ENCODE results near the gene DYNC1LI1.
"Not testable (repeated sequence)": the region's sequence is repeated elsewhere in the genome, so short reads cannot be mapped to it uniquely, and the experiment has no call there.

DYNC1LI1 gene

DNA sequence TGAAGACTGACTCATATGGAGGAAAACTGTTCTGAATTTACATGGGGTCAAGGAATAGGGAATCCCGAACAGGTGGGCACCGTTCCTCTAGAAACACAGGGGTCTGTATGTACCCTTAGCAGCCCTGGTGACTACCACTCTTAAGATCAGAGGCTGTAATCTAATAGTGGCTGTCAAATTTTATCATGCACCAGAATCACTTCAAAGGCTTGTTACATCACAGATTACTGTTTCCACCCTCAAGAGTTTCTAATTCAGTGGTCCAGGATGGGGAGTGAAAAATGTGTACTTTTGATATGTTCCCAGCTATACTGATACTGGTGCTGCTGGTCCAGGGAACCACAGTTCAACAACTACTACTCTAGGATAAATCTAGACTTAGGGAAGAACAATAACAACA, 27.9 kb downstream of the DYNC1LI1 start:
- Histone ChIP-seq H3K4me1 (ENCODE audit: control insufficient read depth, insufficient read depth, low read length) (no peaks in the 10 kb centered on the region), H3K27ac (ENCODE audit: insufficient read depth, low read depth, low read length, poor library complexity, severe bottlenecking) (no peak overlapping the region), H3K36me3 (ENCODE audit: control insufficient read depth, insufficient read depth, low read length) (peaks cover 9% of the 10 kb centered on the region), H3K27me3 (ENCODE audit: control insufficient read depth, insufficient read depth, low read length, poor library complexity, severe bottlenecking) (no peaks in the 10 kb centered on the region), H3K9me3 (ENCODE audit: control insufficient read depth, low read length) (no peaks in the 10 kb centered on the region), H3K4me3 (ENCODE audit: insufficient read depth, low read depth, low read length) (no peak overlapping the region)
- 96 to 97% methylated on average over 2 of the region's 2 CpGs for WGBS, 2 experiments

DNA sequence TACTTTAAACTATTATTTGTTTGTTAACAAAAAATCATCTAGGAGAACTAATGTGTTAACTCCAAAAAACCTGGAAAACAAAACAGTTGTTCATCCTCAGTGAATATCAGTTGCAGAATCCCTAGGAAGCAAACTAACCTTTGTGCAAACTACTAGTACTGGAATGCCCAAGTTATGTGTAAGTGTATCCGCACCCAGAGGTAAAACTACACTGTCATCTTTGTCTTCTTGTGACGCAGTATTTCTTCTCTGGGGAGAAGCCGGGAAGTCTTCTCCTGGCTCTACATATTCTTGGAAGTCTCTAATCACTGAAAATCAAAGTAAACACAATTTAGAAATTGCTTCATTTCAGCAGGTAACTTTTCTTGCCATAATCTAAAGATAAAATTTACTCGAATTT, 29.8 kb downstream of the DYNC1LI1 start:
- no peaks in the 10 kb centered on the region for H3K9me3 ChIP-seq (ENCODE audit: control insufficient read depth, low read length)
- 92 to 96% methylated on average over 3 of the region's 4 CpGs for WGBS, 2 experiments

DNA sequence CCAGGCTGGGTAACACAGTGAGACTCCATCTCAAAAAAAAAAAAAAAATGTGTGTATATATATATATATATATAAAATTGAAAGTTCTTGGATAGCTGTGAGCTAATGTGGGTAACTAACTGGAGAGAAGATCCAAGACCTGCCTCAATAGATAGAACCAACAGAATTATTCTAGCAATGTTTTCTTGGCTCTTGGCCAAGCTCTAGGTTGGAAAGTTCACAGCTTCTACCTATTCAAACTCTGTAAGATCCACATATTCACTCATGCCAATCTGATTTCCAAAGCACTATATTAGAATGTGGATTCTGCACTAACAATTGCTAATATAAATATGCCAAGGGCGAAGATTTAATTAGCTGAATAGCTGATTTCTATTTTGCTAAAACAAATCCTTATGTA, 38.2 kb downstream of the DYNC1LI1 start:
- Histone ChIP-seq H3K27ac (ENCODE audit: insufficient read depth, low read depth, low read length, poor library complexity, severe bottlenecking) (no peak overlapping the region), H3K36me3 (ENCODE audit: control insufficient read depth, insufficient read depth, low read length) (peaks cover 26% of the 10 kb centered on the region), H3K27me3 (ENCODE audit: control insufficient read depth, insufficient read depth, low read length, poor library complexity, severe bottlenecking) (no peaks in the 10 kb centered on the region), H3K4me1 (ENCODE audit: control insufficient read depth, insufficient read depth, low read length) (no peaks in the 10 kb centered on the region), H3K4me3 (ENCODE audit: insufficient read depth, low read depth, low read length) (no peak overlapping the region), H3K9me3 (ENCODE audit: control insufficient read depth, low read length) (no peaks in the 10 kb centered on the region)
- 100% methylated on average over 1 of the region's 1 CpG; no CpG with 5 or more reads in 1 of the 2 experiments for WGBS, 2 experiments

More for the DNA sequence above, 29.8 kb downstream of the DYNC1LI1 start:
- Histone ChIP-seq H3K4me1 (ENCODE audit: control insufficient read depth, insufficient read depth, low read length) (no peaks in the 10 kb centered on the region), H3K27me3 (ENCODE audit: control insufficient read depth, insufficient read depth, low read length, poor library complexity, severe bottlenecking) (no peaks in the 10 kb centered on the region), H3K27ac (ENCODE audit: insufficient read depth, low read depth, low read length, poor library complexity, severe bottlenecking) (no peak overlapping the region), H3K4me3 (ENCODE audit: insufficient read depth, low read depth, low read length) (no peak overlapping the region), H3K36me3 (ENCODE audit: control insufficient read depth, insufficient read depth, low read length) (peaks cover 9% of the 10 kb centered on the region)

- H3K36me3 ChIP-seq (ENCODE audit: control insufficient read depth, insufficient read depth, low read length), result peaks cover 33% of the 10 kb centered on the region
- H3K4me3 ChIP-seq (ENCODE audit: insufficient read depth, low read depth, low read length), result no peak overlapping the region
- no peaks in the 10 kb centered on the region for H3K27me3 ChIP-seq (ENCODE audit: control insufficient read depth, insufficient read depth, low read length, poor library complexity, severe bottlenecking)
- H3K27ac ChIP-seq (ENCODE audit: insufficient read depth, low read depth, low read length, poor library complexity, severe bottlenecking), result no peak overlapping the region
- no peaks in the 10 kb centered on the region for H3K9me3 ChIP-seq (ENCODE audit: control insufficient read depth, low read length)
- no peaks in the 10 kb centered on the region for H3K4me1 ChIP-seq (ENCODE audit: control insufficient read depth, insufficient read depth, low read length)
Measured at GRCh38 chr3:32531010-32531647, 39.5 kb downstream of the DYNC1LI1 start.

GRCh38 chr3:32525720-32526119, 44.9 kb downstream of the DYNC1LI1 start:
- Histone ChIP-seq H3K4me1 (ENCODE audit: control insufficient read depth, insufficient read depth, low read length) (no peaks in the 10 kb centered on the region), H3K4me3 (ENCODE audit: insufficient read depth, low read depth, low read length) (no peak overlapping the region), H3K27ac (ENCODE audit: insufficient read depth, low read depth, low read length, poor library complexity, severe bottlenecking) (no peak overlapping the region), H3K27me3 (ENCODE audit: control insufficient read depth, insufficient read depth, low read length, poor library complexity, severe bottlenecking) (no peaks in the 10 kb centered on the region), H3K9me3 (ENCODE audit: control insufficient read depth, low read length) (no peaks in the 10 kb centered on the region), H3K36me3 (ENCODE audit: control insufficient read depth, insufficient read depth, low read length) (peaks cover 28% of the 10 kb centered on the region)

DNA sequence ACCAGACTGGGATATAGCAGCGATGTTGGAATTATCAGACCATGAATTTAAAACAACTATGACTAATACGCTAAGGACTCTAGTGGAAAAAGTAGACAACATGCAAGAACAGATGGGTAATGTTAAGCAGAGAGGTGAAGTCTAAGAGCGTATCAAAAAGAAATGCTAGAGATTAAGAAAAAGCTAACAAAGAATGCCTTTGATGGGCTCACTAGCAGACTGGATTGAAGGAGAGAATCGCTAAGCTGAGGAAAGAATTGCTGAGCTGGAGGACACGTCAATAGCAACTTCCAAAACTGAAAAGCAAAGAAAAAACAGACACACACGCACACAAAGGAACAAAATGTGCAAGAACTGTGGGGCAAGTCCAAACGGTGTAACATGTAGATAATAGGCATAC, 48.0 kb downstream of the DYNC1LI1 start:
- Histone ChIP-seq H3K27ac (ENCODE audit: insufficient read depth, low read depth, low read length, poor library complexity, severe bottlenecking) (no peak overlapping the region), H3K27me3 (ENCODE audit: control insufficient read depth, insufficient read depth, low read length, poor library complexity, severe bottlenecking) (no peaks in the 10 kb centered on the region), H3K9me3 (ENCODE audit: control insufficient read depth, low read length) (no peaks in the 10 kb centered on the region), H3K36me3 (ENCODE audit: control insufficient read depth, insufficient read depth, low read length) (peaks cover 16% of the 10 kb centered on the region), H3K4me1 (ENCODE audit: control insufficient read depth, insufficient read depth, low read length) (no peaks in the 10 kb centered on the region), H3K4me3 (ENCODE audit: insufficient read depth, low read depth, low read length) (no peak overlapping the region)
- 93% methylated on average over 6 to 7 of the region's 7 CpGs for WGBS, 2 experiments

GRCh38 chr3:32518921-32519320, 51.7 kb downstream of the DYNC1LI1 start:
- not testable (repeated sequence) for H3K27ac ChIP-seq (ENCODE audit: insufficient read depth, low read depth, low read length, poor library complexity, severe bottlenecking); H3K36me3 ChIP-seq (ENCODE audit: control insufficient read depth, insufficient read depth, low read length); H3K4me3 ChIP-seq (ENCODE audit: insufficient read depth, low read depth, low read length); H3K27me3 ChIP-seq (ENCODE audit: control insufficient read depth, insufficient read depth, low read length, poor library complexity, severe bottlenecking); H3K4me1 ChIP-seq (ENCODE audit: control insufficient read depth, insufficient read depth, low read length); H3K9me3 ChIP-seq (ENCODE audit: control insufficient read depth, low read length)
- 92 to 95% methylated on average over 5 of the region's 5 CpGs for WGBS, 2 experiments

- WGBS, 2 experiments, result 92 to 93% methylated on average over 9 of the region's 9 CpGs
- H3K4me3 ChIP-seq (ENCODE audit: insufficient read depth, low read depth, low read length); H3K36me3 ChIP-seq (ENCODE audit: control insufficient read depth, insufficient read depth, low read length); H3K27me3 ChIP-seq (ENCODE audit: control insufficient read depth, insufficient read depth, low read length, poor library complexity, severe bottlenecking); H3K9me3 ChIP-seq (ENCODE audit: control insufficient read depth, low read length); H3K4me1 ChIP-seq (ENCODE audit: control insufficient read depth, insufficient read depth, low read length); H3K27ac ChIP-seq (ENCODE audit: insufficient read depth, low read depth, low read length, poor library complexity, severe bottlenecking): not testable (repeated sequence)
Measured at GRCh38 chr3:32516751-32517150, 53.9 kb downstream of the DYNC1LI1 start.

DNA sequence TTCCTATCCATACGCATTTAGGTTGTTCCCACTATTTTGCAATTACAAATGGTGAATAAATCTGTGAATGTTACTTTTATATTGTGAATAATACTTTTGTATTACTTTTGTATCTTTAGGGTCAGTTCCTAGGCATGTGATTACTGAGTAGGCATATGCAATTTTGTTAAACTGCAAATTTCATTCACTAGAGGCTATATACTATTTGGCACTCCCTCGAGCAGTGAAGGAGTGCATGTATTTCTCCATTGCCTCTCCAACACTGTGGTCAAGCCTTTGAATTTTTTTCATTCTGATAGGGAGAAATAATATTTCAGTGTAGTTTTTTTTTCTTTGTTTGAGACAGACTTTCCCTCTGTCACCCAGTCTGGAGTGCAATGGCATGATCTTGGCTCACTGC, 59.7 kb downstream of the DYNC1LI1 start:
- H3K27ac ChIP-seq (ENCODE audit: insufficient read depth, low read depth, low read length, poor library complexity, severe bottlenecking), result no peak overlapping the region
- H3K36me3 ChIP-seq (ENCODE audit: control insufficient read depth, insufficient read depth, low read length), result no peaks in the 10 kb centered on the region
- no peaks in the 10 kb centered on the region for H3K9me3 ChIP-seq (ENCODE audit: control insufficient read depth, low read length)
- H3K4me1 ChIP-seq (ENCODE audit: control insufficient read depth, insufficient read depth, low read length), result no peaks in the 10 kb centered on the region
- no peak overlapping the region for H3K4me3 ChIP-seq (ENCODE audit: insufficient read depth, low read depth, low read length)
- WGBS, 2 experiments, result 100% methylated on average over 1 of the region's 2 CpGs
- no peaks in the 10 kb centered on the region for H3K27me3 ChIP-seq (ENCODE audit: control insufficient read depth, insufficient read depth, low read length, poor library complexity, severe bottlenecking)

DNA sequence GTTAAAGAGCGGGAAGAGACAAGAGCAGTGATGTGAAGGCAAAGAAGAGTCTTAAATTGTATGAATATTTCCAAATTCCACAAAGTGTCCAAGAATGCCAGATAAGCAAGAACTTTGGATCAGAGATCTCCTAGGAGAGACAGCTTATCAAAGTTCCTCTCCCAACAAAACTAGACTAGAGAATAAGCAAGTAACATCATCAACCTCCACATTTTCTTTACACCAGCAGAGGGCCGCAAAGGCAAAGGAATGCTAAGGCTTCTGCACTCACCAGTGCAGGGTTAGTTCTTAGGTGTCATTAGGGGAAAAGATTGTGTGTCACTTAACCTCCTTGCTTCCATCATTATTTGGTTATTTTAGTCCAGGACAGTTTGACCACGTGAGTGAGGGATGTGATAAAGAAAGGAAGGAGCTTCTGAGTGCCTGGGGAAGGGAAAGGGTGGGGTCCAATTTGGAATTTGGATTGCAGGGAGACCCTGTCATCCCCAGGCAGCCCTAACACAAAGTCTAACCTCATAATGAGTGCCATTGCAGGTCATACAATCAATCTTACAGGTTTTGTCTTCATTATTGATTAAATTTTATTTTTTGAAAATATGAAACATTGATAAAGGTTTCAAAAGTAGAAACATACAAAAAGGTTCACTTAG, 60.5 kb downstream of the DYNC1LI1 start:
- Histone ChIP-seq H3K27ac (ENCODE audit: insufficient read depth, low read depth, low read length, poor library complexity, severe bottlenecking) (no peak overlapping the region), H3K9me3 (ENCODE audit: control insufficient read depth, low read length) (no peaks in the 10 kb centered on the region), H3K4me1 (ENCODE audit: control insufficient read depth, insufficient read depth, low read length) (no peaks in the 10 kb centered on the region), H3K36me3 (ENCODE audit: control insufficient read depth, insufficient read depth, low read length) (no peaks in the 10 kb centered on the region), H3K27me3 (ENCODE audit: control insufficient read depth, insufficient read depth, low read length, poor library complexity, severe bottlenecking) (no peaks in the 10 kb centered on the region), H3K4me3 (ENCODE audit: insufficient read depth, low read depth, low read length) (no peak overlapping the region)
- 29 to 37% methylated on average over 3 of the region's 3 CpGs for WGBS, 2 experiments
